HG03097 (cell line): ENCODE results near the gene WFIKKN1.
A peak's percentile ranks its signal among the peaks of the same experiment; 100 is the strongest.

Source experiments
- ATAC-seq: cut with Tn5 transposase; IDR thresholded peaks from one replicate; pipeline ENCODE4 v1.9.1; 2021; ENCODE audit not compliant: unreplicated experiment, low FRiP score

The WFIKKN1 gene

GRCh38 chr16:636206-637080 lies 5.7 kb downstream of the WFIKKN1 start, which contains the start of gene METTL26:
TSS of gene METTL26 (minus strand) at chr16:636305. CDS start at chr16:636290, 15 bp downstream.
- peak; percentile 51 for ATAC-seq

- ATAC-seq, result no peak
Observed at GRCh38 chr16:637081-638018, 6.6 kb downstream of the WFIKKN1 start.

GRCh38 chr16:638034-638543 lies 7.3 kb downstream of the WFIKKN1 start:
- no peak for ATAC-seq

GRCh38 chr16:638836-639235 lies 8.1 kb downstream of the WFIKKN1 start:
- ATAC-seq, result no peak

- ATAC-seq, result no peak
Observed at GRCh38 chr16:640614-641013, 9.8 kb downstream of the WFIKKN1 start.

GRCh38 chr16:641326-642188 lies 10.8 kb downstream of the WFIKKN1 start, which contains the start of gene MCRIP2:
TSS of gene MCRIP2 (plus strand) at chr16:641828. CDS start at chr16:641992, 164 bp downstream.
- ATAC-seq, result peak; percentile 54

GRCh38 chr16:642189-643049 lies 11.6 kb downstream of the WFIKKN1 start:
- ATAC-seq, result peak; percentile 21

- ATAC-seq, result no peak
Observed at GRCh38 chr16:643050-643368, 12.2 kb downstream of the WFIKKN1 start.

- ATAC-seq, result no peak
Observed at GRCh38 chr16:644556-644955, 13.8 kb downstream of the WFIKKN1 start.

- ATAC-seq, result no peak
Observed at GRCh38 chr16:645852-646678, 15.3 kb downstream of the WFIKKN1 start.

- no peak for ATAC-seq
Observed at GRCh38 chr16:646679-647172, 15.9 kb downstream of the WFIKKN1 start.

- ATAC-seq, result no peak
Observed at GRCh38 chr16:647173-647902, 16.6 kb downstream of the WFIKKN1 start.

- ATAC-seq, result no peak
Observed at GRCh38 chr16:648071-648780, 17.4 kb downstream of the WFIKKN1 start.

GRCh38 chr16:648781-649589 lies 18.2 kb downstream of the WFIKKN1 start, which contains the start of gene WDR90:
TSS of gene WDR90 (plus strand) at chr16:649365. CDS start at chr16:649417, 52 bp downstream.
- peak; percentile 75 for ATAC-seq

- no peak for ATAC-seq
Observed at GRCh38 chr16:649631-650030, 18.8 kb downstream of the WFIKKN1 start.

GRCh38 chr16:651844-652243 lies 21.1 kb downstream of the WFIKKN1 start:
- ATAC-seq, result no peak
